ENCODE measurements around the gene CCDC134. TPM values are rescaled to one million over a fixed set of nuclear protein-coding genes. Genes with fewer than 3 reads are reported as not detected.

CCDC134 gene
- total RNA-seq, 1 experiment from 2014 or later = 16.7 TPM

- in situ Hi-C loops (cut with HindIII; ENCODE audit: low pct_unique_long_range_greater_than_20kb, low sequenced_read_pairs) (no loop called here), intact Hi-C loops (cut with micrococcal nuclease; ENCODE audit: unreplicated experiment) (no loop called here)
- no TSS peak for BruUV-seq (replicated peaks)
- peak; percentile 71 for ATAC-seq
- DNase-seq (ENCODE audit: low read depth, low spot score) = no peak
- peak overlapping the region; percentile 73 to 79 for H3K4me3 ChIP-seq (ENCODE audit: low read depth in 2 of 2, low read length in 2 of 2)
- CTCF ChIA-PET = interaction anchor here (0.6 to 1.3 kb wide), 4 partner anchors 9 to 103 kb away, joined by 3 to 6 read pairs (median 4); no protein-coding TSS in a partner anchor
- TF ChIP-seq SIN3A (IDR thresholded peaks at IDR 0.05; ENCODE audit: borderline replicate concordance, insufficient read depth, low read depth, low read length) (no peak), POLR2AphosphoS5 (IDR thresholded peaks at IDR 0.05; ENCODE audit: low read depth, low read length) (no peak), TCF7L2 (IDR thresholded peaks at IDR 0.05; ENCODE audit: low read depth, low read length) (no peak), REST (IDR thresholded peaks at IDR 0.05; ENCODE audit: insufficient read depth in 1 of 2, low read depth in 2 of 2, low read length in 1 of 2) (no peak), CTCF (IDR thresholded peaks at IDR 0.05) (no peak)
- no peaks in the 10 kb centered on the region for H3K9me3 ChIP-seq (ENCODE audit: control insufficient read depth, insufficient read depth, low read depth, low read length)
- POLR2A ChIA-PET = interaction anchor here (0.5 kb wide), 1 partner anchor 148 kb away, joined by 3 read pairs; no protein-coding TSS in a partner anchor
- H3K4me1 ChIP-seq (ENCODE audit: control insufficient read depth, insufficient read depth, low read length) = peaks cover 14% of the 10 kb centered on the region
- no peaks in the 10 kb centered on the region; the same call in 1 of the 2 replicates for H3K36me3 ChIP-seq (ENCODE audit: control insufficient read depth, insufficient read depth, low read length)
- no peaks in the 10 kb centered on the region for H3K27me3 ChIP-seq (ENCODE audit: control insufficient read depth, insufficient read depth, low read length)
- H3K27ac ChIP-seq (ENCODE audit: low read length) = peak overlapping the region; percentile 90
These were observed 762 bp upstream of the CCDC134 start for GRCh38 chr22:41799486-41800347.

- no TSS peak for BruUV-seq (replicated peaks)
- peak overlapping the region; percentile 73 to 79 for H3K4me3 ChIP-seq (ENCODE audit: low read depth in 2 of 2, low read length in 2 of 2)
- CTCF ChIA-PET = interaction anchor here (1.2 kb wide), 1 partner anchor 104 kb away, joined by 4 read pairs; no protein-coding TSS in a partner anchor
- ATAC-seq (no peak), DNase-seq (ENCODE audit: low read depth, low spot score) (no peak)
- POLR2A ChIA-PET = interaction anchor here (1.2 kb wide), 1 partner anchor 54 kb away, joined by 4 read pairs; no protein-coding TSS in a partner anchor
- H3K36me3 ChIP-seq (ENCODE audit: control insufficient read depth, insufficient read depth, low read length) = no peaks in the 10 kb centered on the region; the same call in 1 of the 2 replicates
- H3K27me3 ChIP-seq (ENCODE audit: control insufficient read depth, insufficient read depth, low read length) = no peaks in the 10 kb centered on the region
- TF ChIP-seq TCF7L2 (IDR thresholded peaks at IDR 0.05; ENCODE audit: low read depth, low read length) = no peak
- TF ChIP-seq POLR2AphosphoS5 (IDR thresholded peaks at IDR 0.05; ENCODE audit: low read depth, low read length) = no peak
- no peak for TF ChIP-seq REST (IDR thresholded peaks at IDR 0.05; ENCODE audit: insufficient read depth in 1 of 2, low read depth in 2 of 2, low read length in 1 of 2)
- no peak for TF ChIP-seq SIN3A (IDR thresholded peaks at IDR 0.05; ENCODE audit: borderline replicate concordance, insufficient read depth, low read depth, low read length)
- TF ChIP-seq CTCF (IDR thresholded peaks at IDR 0.05) = no peak
- peak overlapping the region; percentile 90 for H3K27ac ChIP-seq (ENCODE audit: low read length)
- H3K4me1 ChIP-seq (ENCODE audit: control insufficient read depth, insufficient read depth, low read length) = peaks cover 14% of the 10 kb centered on the region
- intact Hi-C loops (cut with micrococcal nuclease; ENCODE audit: unreplicated experiment) (no loop called here), in situ Hi-C loops (cut with HindIII; ENCODE audit: low pct_unique_long_range_greater_than_20kb, low sequenced_read_pairs) (no loop called here)
- H3K9me3 ChIP-seq (ENCODE audit: control insufficient read depth, insufficient read depth, low read depth, low read length) = no peaks in the 10 kb centered on the region
These were observed 804 bp downstream of the CCDC134 start for GRCh38 chr22:41801147-41801819.
